Left kidney (tissue), 2 donors: ENCODE measurements around the gene LRRN2. TPM values are rescaled to one million over a fixed set of nuclear protein-coding genes. Genes with fewer than 3 reads are reported as not detected.
A peak's percentile ranks its signal among the peaks of the same experiment; 100 is the strongest.
"Not testable (repeated sequence)": the region's sequence is repeated elsewhere in the genome, so short reads cannot be mapped to it uniquely, and the experiment has no call there.

ENCODE experiments used
- DNase-seq: peaks from one replicate; pipeline ENCODE4 v3.0.0-alpha.2; 2013
- polyA plus RNA-seq: library from polyadenylated mRNA; unstranded; fragments of 120-200 nt; gene quantifications from one replicate; pipeline ENCODE4 v1.2.1, GENCODE V29; 2013; ENCODE audit not compliant: insufficient read length

The LRRN2 gene
- polyA plus RNA-seq, 1 donor, result 11.5 TPM

GRCh38 chr1:204574865-204575163 is 110.7 kb downstream of the LRRN2 start:
- no peak for DNase-seq

GRCh38 chr1:204574016-204574864 is 111.3 kb downstream of the LRRN2 start:
- no peak for DNase-seq

- no peak for DNase-seq
These were observed 112.3 kb downstream of the LRRN2 start for GRCh38 chr1:204572923-204573922.

- DNase-seq, result no peak
These were observed 113.9 kb downstream of the LRRN2 start for GRCh38 chr1:204571631-204572030.

- no peak for DNase-seq
These were observed 114.4 kb downstream of the LRRN2 start for GRCh38 chr1:204571128-204571527.

GRCh38 chr1:204570021-204570420 is 115.5 kb downstream of the LRRN2 start:
- DNase-seq, result not testable (repeated sequence)

GRCh38 chr1:204569478-204569877 is 116.1 kb downstream of the LRRN2 start:
- DNase-seq, result no peak

- peak; percentile 19 for DNase-seq
These were observed 116.8 kb downstream of the LRRN2 start for GRCh38 chr1:204568576-204569315.

Other genes with a start within 250 kb of the LRRN2 start
- gene PIK3C2B, start 190.9 kb downstream of the LRRN2 start, polyA plus RNA-seq, result 20.1 TPM
- 82.9 TPM for gene MDM4, start 169.3 kb downstream of the LRRN2 start, polyA plus RNA-seq
- 34.4 TPM for gene NFASC, start 185.1 kb upstream of the LRRN2 start, polyA plus RNA-seq